ENCODE measurements around the gene POLR2C. TPM values are rescaled to one million over a fixed set of nuclear protein-coding genes. Genes with fewer than 3 reads are reported as not detected.

Gene POLR2C
- total and polyA plus RNA-seq, 2 of the 13 experiments (the other 11 are each of a cell fraction or from before 2014, with no cell fraction given): 104 to 216 TPM

- TF ChIP-seq MEF2D (CRISPR knock-in tag; IDR thresholded peaks at IDR 0.05) (no peak), ZBTB7A (CRISPR knock-in tag; IDR thresholded peaks at IDR 0.05) (peak; percentile 99), MIER3 (CRISPR knock-in tag; IDR thresholded peaks at IDR 0.05; ENCODE audit: borderline replicate concordance) (no peak; the same call in 1 of the 2 replicates), CBFB (CRISPR knock-in tag; IDR thresholded peaks at IDR 0.05) (no peak), BRD4 (CRISPR knock-in tag; IDR thresholded peaks at IDR 0.05) (no peak), ZNF589 (CRISPR knock-in tag; conservative IDR thresholded peaks at IDR 0.05) (peak; percentile 83; the same call in 1 of the 2 replicates), ZBTB40 (IDR thresholded peaks at IDR 0.05) (no peak), ZBTB40 (CRISPR knock-in tag; IDR thresholded peaks at IDR 0.05) (peak; percentile 1; the same call in 1 of the 2 replicates), EED (CRISPR knock-in tag; IDR thresholded peaks at IDR 0.05) (peak; percentile 14; the same call in 1 of the 2 replicates), BHLHE40 (IDR thresholded peaks at IDR 0.05; ENCODE audit: low read length) (peak; percentile 69), ZNF44 (CRISPR knock-in tag; IDR thresholded peaks at IDR 0.05) (0 out of 2 replicates have a peak, but pooled peaks have one; percentile 50), GLI4 (CRISPR knock-in tag; IDR thresholded peaks at IDR 0.05; ENCODE audit: borderline replicate concordance) (no peak), NR2F6 (IDR thresholded peaks at IDR 0.05) (peak; percentile 97), NR2F6 (CRISPR knock-in tag; IDR thresholded peaks at IDR 0.05) (peak; percentile 91), TBX3 (IDR thresholded peaks at IDR 0.05; ENCODE audit: borderline replicate concordance) (peak; percentile 75), ZNF775 (CRISPR knock-in tag; IDR thresholded peaks at IDR 0.05; ENCODE audit: borderline replicate concordance) (no peak), NFYC (CRISPR knock-in tag; IDR thresholded peaks at IDR 0.05) (peak; percentile 11; the same call in 1 of the 2 replicates), ZNF687 (CRISPR knock-in tag; IDR thresholded peaks at IDR 0.05) (peak; percentile 95)
These were observed 20.5 kb downstream of the POLR2C start (continued) for GRCh38 chr16:57482845-57483545.
